GM21786 (cell line): Measurements from ENCODE around the gene IGSF9.
A peak's percentile ranks its signal among the peaks of the same experiment; 100 is the strongest.
"Not testable (repeated sequence)": the region's sequence is repeated elsewhere in the genome, so short reads cannot be mapped to it uniquely, and the experiment has no call there.

ENCODE experiments used
- ATAC-seq: cut with Tn5 transposase; IDR thresholded peaks from one replicate; pipeline ENCODE4 v1.9.1; 2021; ENCODE audit not compliant: unreplicated experiment

The IGSF9 gene

DNA sequence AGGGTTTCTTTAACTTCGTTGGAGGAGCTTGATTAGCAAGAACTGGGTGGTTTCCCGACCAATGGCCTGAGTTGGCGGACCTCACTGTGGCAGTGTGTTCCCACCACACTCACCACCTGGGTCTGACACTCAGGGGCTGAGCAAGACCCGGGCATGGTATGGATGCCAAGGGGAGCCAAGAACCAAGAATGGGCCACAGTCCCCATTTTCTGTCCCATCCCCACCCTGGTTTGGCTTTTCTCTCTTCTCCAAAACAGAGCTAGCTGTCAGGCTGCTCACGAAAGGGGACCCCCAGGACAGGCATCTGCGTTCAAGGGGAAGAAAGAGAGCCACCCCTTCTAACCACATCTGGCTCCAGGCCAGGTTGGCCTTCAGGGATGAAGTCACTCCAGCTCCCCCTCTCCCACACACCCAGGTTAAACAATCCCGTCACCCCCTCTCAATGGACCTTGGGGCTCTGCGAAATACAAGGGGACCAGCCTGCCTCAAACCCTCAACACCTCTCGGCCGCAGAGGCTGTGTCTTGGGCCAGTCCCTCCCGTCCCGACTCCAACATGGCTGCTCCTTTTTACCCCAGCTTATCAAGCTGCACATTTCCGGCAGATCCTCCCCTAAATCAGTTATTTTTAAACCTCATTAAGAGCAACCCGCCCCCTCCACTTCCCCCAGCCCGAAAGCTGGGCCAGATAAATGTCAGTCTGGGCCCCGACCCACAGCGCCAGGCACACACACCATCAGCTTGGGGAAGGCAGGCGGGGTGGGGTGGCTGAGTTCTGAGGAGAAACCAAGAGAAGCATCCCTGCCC, 23.5 kb downstream of the IGSF9 start:
- no peak for ATAC-seq

GRCh38 chr1:159921251-159921650, 24.2 kb downstream of the IGSF9 start:
- peak; percentile 24 for ATAC-seq

- no peak for ATAC-seq
These were observed 24.8 kb downstream of the IGSF9 start for GRCh38 chr1:159920651-159921050.

DNA sequence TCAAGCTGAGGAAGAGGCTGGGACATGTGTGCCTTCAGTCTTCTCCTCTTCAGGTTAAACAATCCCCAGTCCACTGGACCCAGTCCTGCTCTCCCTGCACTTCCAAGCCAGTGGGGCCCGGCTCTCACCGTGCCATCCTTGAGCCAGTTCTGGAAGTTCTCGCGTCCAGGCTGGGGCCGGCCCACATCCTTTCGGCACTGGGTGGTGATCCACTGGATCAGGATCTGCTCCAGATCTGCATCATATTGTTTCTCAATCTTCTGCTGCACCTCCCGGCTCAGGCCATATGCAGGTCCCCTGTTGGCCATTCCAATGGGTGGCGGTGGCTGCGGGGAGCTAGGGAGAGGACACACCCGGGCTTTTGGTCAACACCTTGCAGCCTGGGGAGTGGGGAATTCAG, 25.2 kb downstream of the IGSF9 start:
- no peak for ATAC-seq

DNA sequence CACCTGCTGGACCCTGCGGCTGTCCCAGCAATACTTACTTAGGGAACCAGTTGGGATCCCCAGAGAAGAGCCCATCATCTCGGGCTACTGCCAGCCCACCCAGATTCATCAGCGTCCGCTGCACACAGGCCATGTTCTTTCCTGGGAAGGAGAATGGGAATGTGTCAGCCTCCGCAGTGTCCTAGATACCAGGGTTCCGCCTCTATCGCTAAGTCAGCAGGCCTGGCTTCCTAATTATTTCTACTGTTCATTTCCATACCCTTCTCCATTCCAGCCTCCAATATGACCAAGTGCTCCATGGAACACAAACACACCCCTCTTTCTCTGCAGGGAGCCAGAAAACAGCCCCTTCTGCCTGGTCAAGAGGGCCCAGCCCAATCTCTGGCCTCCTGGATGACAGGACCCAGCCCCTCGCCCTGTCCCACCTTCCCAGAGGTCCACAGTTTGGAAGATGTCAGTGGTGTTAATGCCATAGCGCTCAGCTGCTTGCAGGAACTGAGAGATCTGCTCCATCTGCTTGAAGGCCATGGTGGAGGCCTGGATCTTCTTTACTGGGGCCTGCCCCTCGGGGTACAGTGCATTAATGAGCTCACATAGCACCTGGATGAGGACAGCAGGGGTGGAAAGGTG, 26.1 kb downstream of the IGSF9 start:
- ATAC-seq: no peak

DNA sequence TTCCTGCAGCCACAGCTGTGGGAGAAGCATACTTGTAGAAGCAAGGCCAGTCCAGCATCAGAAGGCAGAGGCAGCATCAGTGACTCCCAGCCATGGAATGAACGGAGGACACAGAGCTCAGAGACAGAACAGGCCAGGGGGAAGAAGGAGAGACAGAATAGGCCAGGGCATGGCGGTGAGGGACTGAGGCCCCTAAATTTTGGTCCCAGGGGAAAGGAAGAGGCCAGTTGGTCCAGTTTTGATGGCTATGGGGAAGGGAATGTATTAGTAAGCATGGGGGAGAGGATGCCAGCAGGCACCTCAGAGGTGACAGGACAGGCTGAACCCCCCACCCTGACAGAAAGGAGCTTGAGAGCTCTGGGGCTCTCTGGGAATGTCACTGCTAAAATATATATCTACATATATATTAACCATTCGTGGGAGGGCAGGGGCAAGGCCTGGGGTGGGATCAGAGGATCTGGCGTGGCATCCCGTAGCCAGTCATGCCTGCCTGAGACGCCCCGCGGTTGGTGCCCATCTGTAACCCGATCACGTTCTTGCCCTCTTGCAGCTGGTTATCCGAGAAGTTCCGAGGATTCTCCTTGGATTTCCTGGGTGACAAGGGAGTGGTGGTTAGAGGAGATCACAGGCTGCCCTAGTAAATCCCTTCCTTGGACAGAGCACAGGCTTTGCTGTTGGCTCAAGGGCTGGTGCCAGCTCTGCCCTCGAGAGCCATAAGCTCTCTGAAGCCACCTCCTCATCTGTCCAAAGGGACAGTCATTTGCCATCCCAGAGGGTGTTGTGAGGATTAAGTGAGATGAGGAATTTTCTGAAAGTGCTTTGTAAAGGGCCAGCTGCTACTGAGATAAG, 26.8 kb downstream of the IGSF9 start:
- ATAC-seq: no peak

DNA sequence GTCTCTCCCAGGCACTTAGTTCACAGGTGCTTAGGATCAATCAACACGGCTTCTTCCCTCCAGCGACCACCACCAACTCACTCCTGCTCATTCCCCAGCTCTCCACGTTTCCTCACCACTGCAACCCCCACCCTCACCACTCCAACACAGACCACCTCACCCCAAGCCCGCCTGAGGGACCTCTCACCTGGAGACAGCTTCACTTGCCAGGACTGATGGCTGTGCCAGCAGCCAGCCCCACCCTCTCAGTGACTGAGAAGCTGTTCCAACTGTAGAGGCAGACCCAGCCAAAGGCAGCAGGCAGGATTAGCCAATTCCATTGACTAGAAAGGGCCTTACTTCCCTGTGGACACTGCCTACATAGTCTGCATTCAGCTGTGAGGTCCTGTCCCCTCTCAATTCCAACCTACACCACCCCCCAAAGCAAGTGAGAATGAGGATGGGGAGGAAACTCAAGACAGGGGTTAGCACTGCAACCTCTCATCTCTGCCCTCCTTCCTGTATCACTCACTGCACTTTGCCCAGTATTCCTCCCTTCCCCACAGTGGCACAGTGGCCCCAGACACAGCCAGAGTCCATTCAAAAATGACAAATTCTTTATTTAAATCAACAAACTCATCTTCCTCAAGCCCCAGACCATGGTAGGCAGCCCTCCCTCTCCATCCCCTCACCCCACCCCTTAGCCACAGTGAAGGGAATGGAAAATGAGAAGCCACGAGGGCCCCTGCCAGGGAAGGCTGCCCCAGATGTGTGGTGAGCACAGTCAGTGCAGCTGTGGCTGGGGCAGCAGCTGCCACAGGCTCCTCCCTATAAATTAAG, 27.7 kb downstream of the IGSF9 start:
- ATAC-seq: no peak

DNA sequence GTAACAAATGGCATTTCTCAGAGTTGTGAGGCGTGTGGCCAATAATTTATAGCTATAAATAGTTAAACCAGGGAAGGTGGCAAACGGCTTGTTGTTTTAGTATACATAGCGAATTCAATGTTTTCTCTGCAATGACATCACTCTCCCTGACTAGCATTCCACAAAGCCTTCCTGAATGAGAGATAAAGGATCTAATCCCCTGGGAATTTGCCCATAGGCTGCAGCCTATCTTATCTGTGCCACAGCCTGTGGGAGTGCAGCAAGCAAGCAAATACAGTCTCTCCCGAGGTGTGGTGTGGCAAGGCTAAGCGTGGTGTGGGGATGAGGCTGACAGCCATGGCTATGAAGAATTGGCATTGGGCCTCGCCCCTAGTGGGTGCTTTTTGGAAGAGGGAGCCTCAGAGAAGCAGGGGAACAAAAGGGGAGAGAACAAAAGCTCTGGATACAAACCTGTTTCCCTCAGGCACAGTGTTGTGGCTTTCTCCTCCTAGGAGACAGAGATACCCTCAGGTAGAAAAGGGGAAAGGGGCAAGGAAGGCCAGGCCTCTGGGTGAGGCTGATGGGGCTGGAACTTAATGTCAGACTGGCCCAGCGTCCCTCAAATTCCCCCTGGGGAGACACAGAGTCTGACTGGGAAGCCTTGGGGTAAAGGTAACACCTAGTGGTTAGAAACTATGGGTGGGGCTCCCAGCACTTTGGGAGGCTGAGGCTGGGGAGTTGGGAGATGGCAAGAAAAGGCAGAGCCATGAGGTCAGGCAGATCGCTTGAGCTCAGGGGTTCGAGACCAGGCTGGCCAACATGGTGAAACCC, 29.0 kb downstream of the IGSF9 start:
- no peak for ATAC-seq

GRCh38 chr1:159915571-159916241, 29.7 kb downstream of the IGSF9 start:
- no peak for ATAC-seq

DNA sequence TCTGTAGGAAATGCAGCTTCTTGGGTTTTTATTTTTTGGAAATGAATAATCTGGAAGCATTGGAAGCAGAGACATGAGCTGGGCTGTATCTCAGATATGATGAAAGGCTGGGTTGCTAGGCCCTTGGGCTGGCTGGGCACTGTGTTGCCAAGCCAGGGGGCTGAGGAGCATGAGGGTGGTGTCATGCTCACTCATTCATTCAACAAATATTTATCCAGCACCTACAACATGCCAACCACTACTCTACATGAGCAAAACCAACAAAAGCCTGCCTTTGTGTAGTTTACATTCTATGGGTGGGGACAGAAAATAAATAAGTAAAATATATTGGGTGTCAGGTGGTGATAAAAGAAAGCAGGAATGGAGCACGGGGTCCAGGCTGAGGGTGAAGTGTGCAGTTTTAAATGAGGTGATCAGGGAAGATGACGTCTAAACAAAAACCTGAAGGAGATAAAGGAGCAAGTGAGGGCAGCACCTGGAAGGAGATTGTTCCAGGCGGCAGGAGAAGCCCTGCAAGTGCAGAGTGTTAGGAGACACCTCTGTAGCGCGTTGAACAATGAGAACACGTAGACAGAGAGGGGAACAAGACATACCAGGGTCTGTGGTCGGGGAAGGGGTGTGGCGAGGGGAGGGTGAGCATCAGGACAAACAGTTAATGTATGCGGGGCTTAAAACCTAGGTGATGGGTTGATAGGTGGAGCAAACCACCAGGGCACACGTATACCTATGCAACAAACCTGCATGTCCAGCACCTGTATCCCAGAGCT, 31.0 kb downstream of the IGSF9 start:
- ATAC-seq: no peak

DNA sequence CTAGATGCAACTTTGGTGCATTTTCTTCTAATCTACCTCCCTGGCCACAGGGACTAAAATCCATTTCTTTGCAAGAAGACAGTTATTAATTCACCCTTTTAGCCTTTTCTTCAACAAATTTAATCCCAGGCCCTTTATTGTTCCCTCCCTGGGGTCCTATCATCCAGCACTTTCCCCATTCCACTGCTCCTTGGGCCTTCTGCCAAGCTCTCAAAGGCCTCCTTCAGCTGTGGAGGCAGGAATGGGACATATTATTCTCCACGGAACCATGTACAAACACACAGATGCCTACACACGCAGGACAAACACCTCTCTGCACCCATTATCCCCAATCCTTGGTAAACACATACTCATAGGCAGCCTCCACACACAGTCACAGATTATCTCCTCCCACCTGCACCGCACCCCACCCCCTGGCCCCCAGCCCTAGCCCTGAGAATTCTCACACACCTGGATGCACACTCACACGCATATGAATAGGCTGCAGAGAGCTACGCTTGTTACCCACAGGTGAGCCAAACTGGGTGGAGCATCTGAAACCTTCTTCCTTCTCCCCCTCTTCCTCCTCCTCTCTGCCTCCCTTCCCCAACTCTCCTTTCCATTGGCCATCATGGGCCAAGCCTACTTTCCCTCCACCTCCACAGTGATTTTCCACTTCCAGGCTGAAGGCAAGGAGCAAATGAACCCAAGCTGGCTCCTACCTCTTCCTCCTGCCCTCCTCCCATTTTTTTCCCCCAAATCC, 31.8 kb downstream of the IGSF9 start:
- no peak for ATAC-seq

GRCh38 chr1:159911326-159912070, 33.9 kb downstream of the IGSF9 start:
- ATAC-seq: no peak

GRCh38 chr1:159908031-159908940, 37.1 kb downstream of the IGSF9 start:
- no peak for ATAC-seq

DNA sequence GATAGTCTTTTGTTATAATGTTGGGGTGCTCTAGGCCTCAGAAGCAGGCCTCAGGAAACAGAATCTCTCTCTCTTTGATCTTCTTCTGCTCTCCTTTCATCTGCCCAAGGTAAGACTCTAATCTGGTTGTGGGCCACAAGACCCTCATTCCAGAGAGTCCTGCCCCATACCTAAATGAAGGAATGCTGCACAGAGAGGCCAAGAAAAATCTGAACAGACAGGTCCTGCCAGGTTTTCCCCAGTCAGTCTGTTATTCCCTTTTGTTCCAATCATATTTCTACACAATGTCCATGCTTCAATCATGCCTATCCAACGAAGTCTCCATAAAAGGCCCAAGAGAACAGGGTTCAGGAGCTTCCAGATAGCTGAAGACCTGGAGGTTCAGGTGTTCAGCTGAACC, 38.5 kb downstream of the IGSF9 start:
- ATAC-seq: no peak

- not testable (repeated sequence) for ATAC-seq
These were observed 41.4 kb downstream of the IGSF9 start for GRCh38 chr1:159904036-159904435.

GRCh38 chr1:159902541-159902940, 42.9 kb downstream of the IGSF9 start:
- ATAC-seq: no peak
